HepG2 (cell line): ENCODE results near the gene KATNAL2. TPM values are rescaled to one million over a fixed set of nuclear protein-coding genes. Genes with fewer than 3 reads are reported as not detected.

Experiments used
- ARID2 ChIP-seq: sonication (generic); formaldehyde crosslinking; IDR thresholded peaks from 2 replicates; pipeline ENCODE4 v1.8.1; 2022; ENCODE audit warnings: mild to moderate bottlenecking, missing genetic modification reagents, borderline replicate concordance
- NFYB ChIP-seq: sonication (generic); formaldehyde crosslinking; IDR thresholded peaks from 2 replicates; pipeline ENCODE4 v1.4.0; 2020; ENCODE audit warnings: missing genetic modification reagents
- PITX1 ChIP-seq: sonication (generic); formaldehyde crosslinking; IDR thresholded peaks from 2 replicates; pipeline ENCODE4 v1.5.1; 2020; ENCODE audit warnings: mild to moderate bottlenecking, missing genetic modification reagents
- SALL1 ChIP-seq: sonication (generic); formaldehyde crosslinking; IDR thresholded peaks from 2 replicates; pipeline ENCODE4 v1.8.0; 2022; ENCODE audit warnings: mild to moderate bottlenecking, missing genetic modification reagents
- ZNF121 ChIP-seq: sonication (generic); formaldehyde crosslinking; IDR thresholded peaks from 2 replicates; pipeline ENCODE4 v1.5.0; 2020; ENCODE audit warnings: mild to moderate bottlenecking, missing genetic modification reagents
- ZNF761 ChIP-seq: sonication (generic); formaldehyde crosslinking; conservative IDR thresholded peaks from 2 replicates; pipeline ENCODE4 v1.4.0; 2020; ENCODE audit warnings: mild to moderate bottlenecking, missing genetic modification reagents
- ZNF891 ChIP-seq: sonication (generic); formaldehyde crosslinking; IDR thresholded peaks from 2 replicates; pipeline ENCODE4 v1.5.0; 2020; ENCODE audit warnings: mild to moderate bottlenecking, missing genetic modification reagents
- polyA plus RNA-seq, 8 experiments: library from polyadenylated mRNA; depleted of rRNA in 3 of 8; stranded (reverse) in 7 of 8; unstranded in 1 of 8; fragments of >200 nt; fragmentation: Illumina TruSeq in 4 of 8; extraction: Trizol in 4 of 8; gene quantifications; 2 replicates each; pipeline versions ENCODE4 v1.2.1 to v1.2.3, GENCODE V29; 2011 to 2016; ENCODE audit warnings: low read depth in 4 of 8, missing spikeins in 1 of 8, mixed read lengths in 1 of 8; ENCODE audit not compliant: insufficient read depth in 1 of 8
- total RNA-seq, 5 experiments: library from RNA; depleted of rRNA; stranded (reverse); fragments of >200 nt; fragmentation: Illumina TruSeq; extraction: Trizol; gene quantifications; 2 replicates each; pipeline ENCODE4 v1.2.3, GENCODE V29; 2016; ENCODE audit warnings: low read depth in 1 of 5
- TF ChIP-seq, protein P1 (sequence below): sonication (generic); formaldehyde crosslinking; conservative IDR thresholded peaks from 2 replicates; pipeline ENCODE4 v1.4.0; 2020; ENCODE audit warnings: mild to moderate bottlenecking, missing genetic modification reagents, moderate library complexity
- TF ChIP-seq, protein P2 (sequence below): IDR thresholded peaks from 2 replicates; pipeline ENCODE4 v1.6.1; 2012; ENCODE audit warnings: low read length, improper control_type of control experiment
- TF ChIP-seq, protein P3 (sequence below): sonication (generic); formaldehyde crosslinking; IDR thresholded peaks from 2 replicates; pipeline ENCODE4 v1.8.1; 2022; ENCODE audit warnings: low read depth, mild to moderate bottlenecking, missing genetic modification reagents
- TF ChIP-seq, protein P4 (sequence below): sonication (generic); formaldehyde crosslinking; IDR thresholded peaks from 2 replicates; pipeline ENCODE4 v1.5.1; 2020; ENCODE audit warnings: missing genetic modification reagents, mild to moderate bottlenecking, borderline replicate concordance
- TF ChIP-seq, protein P5 (sequence below): sonication (generic); formaldehyde crosslinking; IDR thresholded peaks from 2 replicates; pipeline ENCODE4 v1.4.0; 2020; ENCODE audit warnings: missing genetic modification reagents

The KATNAL2 gene
- total and polyA plus RNA-seq, 2 of the 13 experiments (the other 11 are each of a cell fraction or from before 2014, with no cell fraction given), result not detected

DNA sequence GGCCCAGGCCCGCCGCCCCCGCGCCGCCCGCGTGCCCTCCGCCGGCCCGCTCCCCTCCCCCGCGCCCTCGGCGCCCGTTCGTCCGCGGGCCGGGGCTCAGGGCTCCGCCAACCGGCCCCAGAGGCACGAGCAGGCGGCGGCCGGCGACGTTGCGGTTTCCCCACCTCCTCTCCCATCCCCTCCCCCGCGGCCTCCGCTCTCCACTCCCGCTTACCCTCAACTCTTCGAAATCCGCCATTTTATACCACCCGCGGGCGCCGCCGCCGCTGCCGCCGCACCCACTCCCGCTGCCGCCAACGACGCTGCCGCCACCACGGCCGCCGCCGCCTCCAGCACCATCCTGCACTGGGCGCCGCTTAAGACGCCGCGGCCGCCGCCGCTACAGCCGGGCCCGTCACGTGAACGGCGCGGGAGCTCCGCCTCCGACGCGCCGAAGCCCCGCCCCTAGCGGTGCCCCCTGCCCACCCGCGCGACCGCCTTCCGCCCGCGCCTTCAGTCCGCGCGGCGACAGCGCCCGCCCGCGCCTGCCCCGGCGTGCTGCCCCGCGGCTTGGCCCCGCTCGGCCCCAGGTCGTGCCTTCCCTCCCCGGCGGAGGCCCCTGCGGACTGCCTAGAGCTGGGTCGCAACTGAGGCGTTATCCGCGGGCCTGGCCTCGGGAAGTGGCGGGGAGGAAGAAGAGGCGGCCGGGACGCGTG is at the start of gene KATNAL2, which contains the start of gene PIAS2 (continued):
- TF ChIP-seq ZNF121 (CRISPR knock-in tag) (no peak), PITX1 (CRISPR knock-in tag) (no peak), ARID2 (CRISPR knock-in tag) (no peak), ZNF891 (no peak; the same call in 1 of the 2 replicates), SALL1 (CRISPR knock-in tag) (peak; percentile 53; the same call in 1 of the 2 replicates), NFYB (CRISPR knock-in tag) (no peak), ZNF761 (CRISPR knock-in tag) (no peak)
- TF ChIP-seq, protein P1, sequence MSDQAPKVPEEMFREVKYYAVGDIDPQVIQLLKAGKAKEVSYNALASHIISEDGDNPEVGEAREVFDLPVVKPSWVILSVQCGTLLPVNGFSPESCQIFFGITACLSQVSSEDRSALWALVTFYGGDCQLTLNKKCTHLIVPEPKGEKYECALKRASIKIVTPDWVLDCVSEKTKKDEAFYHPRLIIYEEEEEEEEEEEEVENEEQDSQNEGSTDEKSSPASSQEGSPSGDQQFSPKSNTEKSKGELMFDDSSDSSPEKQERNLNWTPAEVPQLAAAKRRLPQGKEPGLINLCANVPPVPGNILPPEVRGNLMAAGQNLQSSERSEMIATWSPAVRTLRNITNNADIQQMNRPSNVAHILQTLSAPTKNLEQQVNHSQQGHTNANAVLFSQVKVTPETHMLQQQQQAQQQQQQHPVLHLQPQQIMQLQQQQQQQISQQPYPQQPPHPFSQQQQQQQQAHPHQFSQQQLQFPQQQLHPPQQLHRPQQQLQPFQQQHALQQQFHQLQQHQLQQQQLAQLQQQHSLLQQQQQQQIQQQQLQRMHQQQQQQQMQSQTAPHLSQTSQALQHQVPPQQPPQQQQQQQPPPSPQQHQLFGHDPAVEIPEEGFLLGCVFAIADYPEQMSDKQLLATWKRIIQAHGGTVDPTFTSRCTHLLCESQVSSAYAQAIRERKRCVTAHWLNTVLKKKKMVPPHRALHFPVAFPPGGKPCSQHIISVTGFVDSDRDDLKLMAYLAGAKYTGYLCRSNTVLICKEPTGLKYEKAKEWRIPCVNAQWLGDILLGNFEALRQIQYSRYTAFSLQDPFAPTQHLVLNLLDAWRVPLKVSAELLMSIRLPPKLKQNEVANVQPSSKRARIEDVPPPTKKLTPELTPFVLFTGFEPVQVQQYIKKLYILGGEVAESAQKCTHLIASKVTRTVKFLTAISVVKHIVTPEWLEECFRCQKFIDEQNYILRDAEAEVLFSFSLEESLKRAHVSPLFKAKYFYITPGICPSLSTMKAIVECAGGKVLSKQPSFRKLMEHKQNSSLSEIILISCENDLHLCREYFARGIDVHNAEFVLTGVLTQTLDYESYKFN (CRISPR knock-in tag), result no peak
- TF ChIP-seq, protein P2, sequence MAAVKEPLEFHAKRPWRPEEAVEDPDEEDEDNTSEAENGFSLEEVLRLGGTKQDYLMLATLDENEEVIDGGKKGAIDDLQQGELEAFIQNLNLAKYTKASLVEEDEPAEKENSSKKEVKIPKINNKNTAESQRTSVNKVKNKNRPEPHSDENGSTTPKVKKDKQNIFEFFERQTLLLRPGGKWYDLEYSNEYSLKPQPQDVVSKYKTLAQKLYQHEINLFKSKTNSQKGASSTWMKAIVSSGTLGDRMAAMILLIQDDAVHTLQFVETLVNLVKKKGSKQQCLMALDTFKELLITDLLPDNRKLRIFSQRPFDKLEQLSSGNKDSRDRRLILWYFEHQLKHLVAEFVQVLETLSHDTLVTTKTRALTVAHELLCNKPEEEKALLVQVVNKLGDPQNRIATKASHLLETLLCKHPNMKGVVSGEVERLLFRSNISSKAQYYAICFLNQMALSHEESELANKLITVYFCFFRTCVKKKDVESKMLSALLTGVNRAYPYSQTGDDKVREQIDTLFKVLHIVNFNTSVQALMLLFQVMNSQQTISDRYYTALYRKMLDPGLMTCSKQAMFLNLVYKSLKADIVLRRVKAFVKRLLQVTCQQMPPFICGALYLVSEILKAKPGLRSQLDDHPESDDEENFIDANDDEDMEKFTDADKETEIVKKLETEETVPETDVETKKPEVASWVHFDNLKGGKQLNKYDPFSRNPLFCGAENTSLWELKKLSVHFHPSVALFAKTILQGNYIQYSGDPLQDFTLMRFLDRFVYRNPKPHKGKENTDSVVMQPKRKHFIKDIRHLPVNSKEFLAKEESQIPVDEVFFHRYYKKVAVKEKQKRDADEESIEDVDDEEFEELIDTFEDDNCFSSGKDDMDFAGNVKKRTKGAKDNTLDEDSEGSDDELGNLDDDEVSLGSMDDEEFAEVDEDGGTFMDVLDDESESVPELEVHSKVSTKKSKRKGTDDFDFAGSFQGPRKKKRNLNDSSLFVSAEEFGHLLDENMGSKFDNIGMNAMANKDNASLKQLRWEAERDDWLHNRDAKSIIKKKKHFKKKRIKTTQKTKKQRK, result no peak
- TF ChIP-seq, protein P3, sequence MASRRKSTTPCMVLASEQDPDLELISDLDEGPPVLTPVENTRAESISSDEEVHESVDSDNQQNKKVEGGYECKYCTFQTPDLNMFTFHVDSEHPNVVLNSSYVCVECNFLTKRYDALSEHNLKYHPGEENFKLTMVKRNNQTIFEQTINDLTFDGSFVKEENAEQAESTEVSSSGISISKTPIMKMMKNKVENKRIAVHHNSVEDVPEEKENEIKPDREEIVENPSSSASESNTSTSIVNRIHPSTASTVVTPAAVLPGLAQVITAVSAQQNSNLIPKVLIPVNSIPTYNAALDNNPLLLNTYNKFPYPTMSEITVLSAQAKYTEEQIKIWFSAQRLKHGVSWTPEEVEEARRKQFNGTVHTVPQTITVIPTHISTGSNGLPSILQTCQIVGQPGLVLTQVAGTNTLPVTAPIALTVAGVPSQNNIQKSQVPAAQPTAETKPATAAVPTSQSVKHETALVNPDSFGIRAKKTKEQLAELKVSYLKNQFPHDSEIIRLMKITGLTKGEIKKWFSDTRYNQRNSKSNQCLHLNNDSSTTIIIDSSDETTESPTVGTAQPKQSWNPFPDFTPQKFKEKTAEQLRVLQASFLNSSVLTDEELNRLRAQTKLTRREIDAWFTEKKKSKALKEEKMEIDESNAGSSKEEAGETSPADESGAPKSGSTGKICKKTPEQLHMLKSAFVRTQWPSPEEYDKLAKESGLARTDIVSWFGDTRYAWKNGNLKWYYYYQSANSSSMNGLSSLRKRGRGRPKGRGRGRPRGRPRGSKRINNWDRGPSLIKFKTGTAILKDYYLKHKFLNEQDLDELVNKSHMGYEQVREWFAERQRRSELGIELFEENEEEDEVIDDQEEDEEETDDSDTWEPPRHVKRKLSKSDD, result no peak
- TF ChIP-seq, protein P4, sequence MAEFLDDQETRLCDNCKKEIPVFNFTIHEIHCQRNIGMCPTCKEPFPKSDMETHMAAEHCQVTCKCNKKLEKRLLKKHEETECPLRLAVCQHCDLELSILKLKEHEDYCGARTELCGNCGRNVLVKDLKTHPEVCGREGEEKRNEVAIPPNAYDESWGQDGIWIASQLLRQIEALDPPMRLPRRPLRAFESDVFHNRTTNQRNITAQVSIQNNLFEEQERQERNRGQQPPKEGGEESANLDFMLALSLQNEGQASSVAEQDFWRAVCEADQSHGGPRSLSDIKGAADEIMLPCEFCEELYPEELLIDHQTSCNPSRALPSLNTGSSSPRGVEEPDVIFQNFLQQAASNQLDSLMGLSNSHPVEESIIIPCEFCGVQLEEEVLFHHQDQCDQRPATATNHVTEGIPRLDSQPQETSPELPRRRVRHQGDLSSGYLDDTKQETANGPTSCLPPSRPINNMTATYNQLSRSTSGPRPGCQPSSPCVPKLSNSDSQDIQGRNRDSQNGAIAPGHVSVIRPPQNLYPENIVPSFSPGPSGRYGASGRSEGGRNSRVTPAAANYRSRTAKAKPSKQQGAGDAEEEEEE (CRISPR knock-in tag), result no peak
- TF ChIP-seq, protein P5, sequence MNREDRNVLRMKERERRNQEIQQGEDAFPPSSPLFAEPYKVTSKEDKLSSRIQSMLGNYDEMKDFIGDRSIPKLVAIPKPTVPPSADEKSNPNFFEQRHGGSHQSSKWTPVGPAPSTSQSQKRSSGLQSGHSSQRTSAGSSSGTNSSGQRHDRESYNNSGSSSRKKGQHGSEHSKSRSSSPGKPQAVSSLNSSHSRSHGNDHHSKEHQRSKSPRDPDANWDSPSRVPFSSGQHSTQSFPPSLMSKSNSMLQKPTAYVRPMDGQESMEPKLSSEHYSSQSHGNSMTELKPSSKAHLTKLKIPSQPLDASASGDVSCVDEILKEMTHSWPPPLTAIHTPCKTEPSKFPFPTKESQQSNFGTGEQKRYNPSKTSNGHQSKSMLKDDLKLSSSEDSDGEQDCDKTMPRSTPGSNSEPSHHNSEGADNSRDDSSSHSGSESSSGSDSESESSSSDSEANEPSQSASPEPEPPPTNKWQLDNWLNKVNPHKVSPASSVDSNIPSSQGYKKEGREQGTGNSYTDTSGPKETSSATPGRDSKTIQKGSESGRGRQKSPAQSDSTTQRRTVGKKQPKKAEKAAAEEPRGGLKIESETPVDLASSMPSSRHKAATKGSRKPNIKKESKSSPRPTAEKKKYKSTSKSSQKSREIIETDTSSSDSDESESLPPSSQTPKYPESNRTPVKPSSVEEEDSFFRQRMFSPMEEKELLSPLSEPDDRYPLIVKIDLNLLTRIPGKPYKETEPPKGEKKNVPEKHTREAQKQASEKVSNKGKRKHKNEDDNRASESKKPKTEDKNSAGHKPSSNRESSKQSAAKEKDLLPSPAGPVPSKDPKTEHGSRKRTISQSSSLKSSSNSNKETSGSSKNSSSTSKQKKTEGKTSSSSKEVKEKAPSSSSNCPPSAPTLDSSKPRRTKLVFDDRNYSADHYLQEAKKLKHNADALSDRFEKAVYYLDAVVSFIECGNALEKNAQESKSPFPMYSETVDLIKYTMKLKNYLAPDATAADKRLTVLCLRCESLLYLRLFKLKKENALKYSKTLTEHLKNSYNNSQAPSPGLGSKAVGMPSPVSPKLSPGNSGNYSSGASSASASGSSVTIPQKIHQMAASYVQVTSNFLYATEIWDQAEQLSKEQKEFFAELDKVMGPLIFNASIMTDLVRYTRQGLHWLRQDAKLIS (CRISPR knock-in tag), result no peak
